ENCODE measurements around the gene CPNE4.

Gene CPNE4

GRCh38 chr3:131568460-131568859 is 466.4 kb downstream of the CPNE4 start:
- no peak for FAIRE-seq

- FAIRE-seq = no peak
Measured at GRCh38 chr3:131564812-131565211, 470.0 kb downstream of the CPNE4 start.

GRCh38 chr3:131561511-131561910 is 473.3 kb downstream of the CPNE4 start:
- FAIRE-seq = no peak

GRCh38 chr3:131560795-131561194 is 474.0 kb downstream of the CPNE4 start:
- FAIRE-seq = no peak

- no peak for FAIRE-seq
Measured at GRCh38 chr3:131555456-131555855, 479.4 kb downstream of the CPNE4 start.

GRCh38 chr3:131553495-131554247 is 481.1 kb downstream of the CPNE4 start:
- FAIRE-seq = no peak

- no peak for FAIRE-seq
Measured at GRCh38 chr3:131551761-131552160, 483.1 kb downstream of the CPNE4 start.

- FAIRE-seq = no peak
Measured at GRCh38 chr3:131550562-131551465, 484.0 kb downstream of the CPNE4 start.

GRCh38 chr3:131549340-131549739 is 485.5 kb downstream of the CPNE4 start:
- FAIRE-seq = no peak

GRCh38 chr3:131547585-131547984 is 487.2 kb downstream of the CPNE4 start:
- no peak for FAIRE-seq

- no peak for FAIRE-seq
Measured at GRCh38 chr3:131546441-131546840, 488.4 kb downstream of the CPNE4 start.

GRCh38 chr3:131544557-131544956 is 490.3 kb downstream of the CPNE4 start:
- no peak for FAIRE-seq

GRCh38 chr3:131543714-131544113 is 491.1 kb downstream of the CPNE4 start:
- no peak for FAIRE-seq

GRCh38 chr3:131541288-131541687 is 493.5 kb downstream of the CPNE4 start:
- no peak for FAIRE-seq

GRCh38 chr3:131540821-131541220 is 494.0 kb downstream of the CPNE4 start:
- no peak for FAIRE-seq

- no peak for FAIRE-seq
Measured at GRCh38 chr3:131540143-131540542, 494.7 kb downstream of the CPNE4 start.

- FAIRE-seq = no peak
Measured at GRCh38 chr3:131538968-131539367, 495.8 kb downstream of the CPNE4 start.

GRCh38 chr3:131537531-131537930 is 497.3 kb downstream of the CPNE4 start:
- no peak for FAIRE-seq

- no peak for FAIRE-seq
Measured at GRCh38 chr3:131535596-131535995, 499.2 kb downstream of the CPNE4 start.

GRCh38 chr3:131535131-131535530 is 499.7 kb downstream of the CPNE4 start:
- FAIRE-seq = no peak

GRCh38 chr3:131532645-131533044 is 502.2 kb downstream of the CPNE4 start:
- no peak for FAIRE-seq

- no peak for FAIRE-seq
Measured at GRCh38 chr3:131530843-131531242, 504.0 kb downstream of the CPNE4 start.

GRCh38 chr3:131530388-131530787 is 504.4 kb downstream of the CPNE4 start:
- no peak for FAIRE-seq

GRCh38 chr3:131526801-131527347 is 507.9 kb downstream of the CPNE4 start:
- FAIRE-seq = no peak

Measured in G401.6 (cell line).